Body of pancreas (tissue), 4 donors: Measurements from ENCODE around the gene AKT1. TPM values are rescaled to one million over a fixed set of nuclear protein-coding genes. Genes with fewer than 3 reads are reported as not detected.

Source experiments
- ATAC-seq: fragments of 150-250 bp; one replicate; pipeline ENCODE4 v1.9.1; 2016
- DNase-seq, 4 donors: peaks; one replicate each; pipeline ENCODE4 v3.0.0-alpha.2; 2019
- H3K27ac ChIP-seq, 4 donors: fragments of 200-600 bp; sonication (generic); 1 replicate in 3 of 4; 2 replicates in 1 of 4; pipeline versions ENCODE4 v1.5.1 to v1.6.1; 2016 to 2019; ENCODE audit warnings: mild to moderate bottlenecking in 1 of 4, mixed read lengths in 1 of 4, moderate library complexity in 1 of 4
- H3K27me3 ChIP-seq, 2 donors: fragments of 200-600 bp; sonication (generic); one replicate each; pipeline ENCODE4 v1.6.0; 2016; ENCODE audit warnings: mild to moderate bottlenecking in 1 of 2
- H3K36me3 ChIP-seq, 2 donors: fragments of 200-600 bp; sonication (generic); replicated peaks in 1 of 2; 2 replicates each; pipeline ENCODE4 v1.5.1; 2016; ENCODE audit warnings: low read depth in 2 of 2; ENCODE audit not compliant: insufficient read depth in 1 of 2
- H3K4me1 ChIP-seq: fragments of 200-600 bp; sonication (generic); one replicate; pipeline ENCODE4 v1.6.0; 2016
- H3K4me3 ChIP-seq, 2 donors: fragments of 200-600 bp; sonication (generic); 1 replicate in 1 of 2; 2 replicates in 1 of 2; pipeline ENCODE4 v1.5.1; 2016 to 2019
- H3K9me3 ChIP-seq, 3 donors: fragments of 200-600 bp; sonication (generic); 1 replicate in 2 of 3; 2 replicates in 1 of 3; pipeline ENCODE4 v1.5.1; 2016
- CTCF ChIP-seq, 7 experiments: fragments of 450-650 bp in 4 of 7; fragments of 200-600 bp in 3 of 7; sonication (generic) in 3 of 7; IDR thresholded peaks; one replicate each; pipeline ENCODE4 v1.5.1; 2016 to 2019; ENCODE audit warnings: antibody characterized with exemption in 7 of 7
- POLR2A ChIP-seq, 3 donors: fragments of 450-650 bp; IDR thresholded peaks; one replicate each; pipeline ENCODE4 v1.6.1; 2016; ENCODE audit warnings: antibody characterized with exemption in 3 of 3, mild to moderate bottlenecking in 2 of 3
- WGBS, 2 donors: methylation state at CpG; one replicate each; pipeline ENCODE4 v1.1.5; 2017; 5-methylcytosine and 5-hydroxymethylcytosine counted together
- intact Hi-C: fragments of 100-400 bp; cut with DNase I; formaldehyde crosslinking; loops from one replicate; pipeline ENCODE4 v1.15.1; 2023
- total RNA-seq, 2 donors: library from RNA; depleted of rRNA; stranded (reverse); fragments of >200 nt; gene quantifications; one replicate each; pipeline ENCODE4 v1.1.0, GENCODE V29; 2016

Gene AKT1
- total RNA-seq, 2 donors from 2014 or later, result 74.2 to 151 TPM

GRCh38 chr14:104776961-104777807 is 18.4 kb downstream of the AKT1 start:
- peak overlapping the region in 2 of 4 donors; percentile 22 to 81 for H3K27ac ChIP-seq
- H3K4me3 ChIP-seq, result no peak overlapping the region
- peaks cover 52% of the 10 kb centered on the region for H3K4me1 ChIP-seq
- 77 to 83% methylated on average over 4 to 16 of the region's 16 CpGs for WGBS, 2 donors
- ATAC-seq, result no peak
- intact Hi-C loops, result no loop called here
- no peak for DNase-seq
- peaks cover 4 to 10% of the 10 kb centered on the region in 2 donors for H3K36me3 ChIP-seq
- H3K9me3 ChIP-seq, result no peaks in the 10 kb centered on the region
- no peak for TF ChIP-seq POLR2A (IDR thresholded peaks at IDR 0.05)
- no peak for TF ChIP-seq CTCF (IDR thresholded peaks at IDR 0.05)
- H3K27me3 ChIP-seq, result no peaks in the 10 kb centered on the region

DNA sequence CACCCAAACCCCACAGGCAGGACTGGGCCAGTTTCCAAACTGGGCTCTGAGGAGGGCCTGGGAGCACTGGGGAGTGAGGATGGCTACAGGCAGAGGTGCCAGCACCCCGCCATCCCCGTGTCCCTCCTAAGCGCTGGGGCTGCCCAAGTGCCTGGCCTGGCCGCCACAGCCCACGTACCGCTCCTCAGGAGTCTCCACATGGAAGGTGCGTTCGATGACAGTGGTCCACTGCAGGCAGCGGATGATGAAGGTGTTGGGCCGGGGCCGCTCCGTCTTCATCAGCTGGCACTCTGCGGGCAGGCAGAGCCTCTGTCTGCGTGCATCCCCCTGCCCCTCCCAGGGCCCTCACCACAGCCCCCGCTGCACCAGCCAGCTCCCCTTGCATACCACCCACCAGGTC is 19.1 kb downstream of the AKT1 start:
- peaks cover 52% of the 10 kb centered on the region for H3K4me1 ChIP-seq
- no peaks in the 10 kb centered on the region for H3K27me3 ChIP-seq
- no peak for ATAC-seq
- H3K4me3 ChIP-seq, result no peak overlapping the region
- H3K27ac ChIP-seq, result peak overlapping the region in 3 of 4 donors; percentile 22 to 81 (median 58)
- no peak for TF ChIP-seq POLR2A (IDR thresholded peaks at IDR 0.05)
- TF ChIP-seq CTCF (IDR thresholded peaks at IDR 0.05), result no peak
- no peaks in the 10 kb centered on the region for H3K9me3 ChIP-seq
- intact Hi-C loops, result no loop called here
- 97 to 100% methylated on average over 3 to 15 of the region's 15 CpGs for WGBS, 2 donors
- H3K36me3 ChIP-seq, result peaks cover 9 to 11% of the 10 kb centered on the region in 2 donors
- no peak for DNase-seq

DNA sequence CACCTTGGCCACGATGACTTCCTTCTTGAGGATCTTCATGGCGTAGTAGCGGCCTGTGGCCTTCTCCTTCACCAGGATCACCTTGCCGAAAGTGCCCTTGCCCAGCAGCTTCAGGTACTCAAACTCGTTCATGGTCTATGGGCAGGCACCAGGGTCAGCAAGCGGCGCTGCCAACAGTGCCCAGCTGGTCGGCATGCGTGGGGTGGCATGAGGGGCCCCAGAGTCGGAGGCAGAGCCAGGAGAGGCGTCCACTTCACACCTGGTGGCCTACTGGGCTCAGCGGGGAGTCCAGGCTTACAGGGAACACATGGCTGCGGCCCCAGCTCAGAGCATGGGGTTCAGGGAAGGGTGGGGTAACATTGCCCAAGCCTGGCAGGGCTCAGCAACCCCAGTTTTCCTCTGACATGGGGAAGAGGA is 20.5 kb downstream of the AKT1 start:
- H3K4me1 ChIP-seq, result peaks cover 52% of the 10 kb centered on the region
- H3K9me3 ChIP-seq, result no peaks in the 10 kb centered on the region
- peaks cover 9 to 15% of the 10 kb centered on the region in 2 donors for H3K36me3 ChIP-seq
- no peak for DNase-seq
- no peaks in the 10 kb centered on the region for H3K27me3 ChIP-seq
- no peak for ATAC-seq
- 51 to 93% methylated on average over 4 to 8 of the region's 13 CpGs for WGBS, 2 donors
- H3K27ac ChIP-seq, result peak overlapping the region in 3 of 4 donors; percentile 22 to 81 (median 58)
- H3K4me3 ChIP-seq, result no peak overlapping the region
- intact Hi-C loops, result no loop called here
- TF ChIP-seq CTCF (IDR thresholded peaks at IDR 0.05) (no peak), POLR2A (IDR thresholded peaks at IDR 0.05) (no peak)

- peak; percentile 70 to 91 (median 86) for DNase-seq
- H3K36me3 ChIP-seq, result peaks cover 9 to 13% of the 10 kb centered on the region in 2 donors
Measured at GRCh38 chr14:104774453-104775072, 21.0 kb downstream of the AKT1 start.

More at GRCh38 chr14:104774453-104775072, 21.0 kb downstream of the AKT1 start:
- Histone ChIP-seq H3K27ac (peak overlapping the region; percentile 22 to 81 (median 42)), H3K27me3 (no peaks in the 10 kb centered on the region), H3K4me1 (peaks cover 52% of the 10 kb centered on the region), H3K9me3 (no peaks in the 10 kb centered on the region), H3K4me3 (no peak overlapping the region)
- intact Hi-C loops, result loop anchor here (5.0 kb wide), 1 partner anchor 48 kb away; no protein-coding TSS in a partner anchor
- 47 to 76% methylated on average over 11 to 17 of the region's 20 CpGs for WGBS, 2 donors
- TF ChIP-seq CTCF (IDR thresholded peaks at IDR 0.05), result no peak
- peak in 1 of 3 donors; percentile 34 for TF ChIP-seq POLR2A (IDR thresholded peaks at IDR 0.05)
- ATAC-seq, result peak; percentile 72
